ENCODE results near the gene RHOH. TPM values are rescaled to one million over a fixed set of nuclear protein-coding genes. Genes with fewer than 3 reads are reported as not detected.

RHOH gene
- total RNA-seq, 1 donor from 2014 or later: not detected

GRCh38 chr4:40225497-40225896 is 28.7 kb downstream of the RHOH start:
- H3K27me3 Mint-ChIP-seq (ENCODE audit: unreplicated experiment): no peaks in the 10 kb centered on the region
- no peak overlapping the region for H3K4me3 Mint-ChIP-seq (ENCODE audit: unreplicated experiment)
- H3K27ac Mint-ChIP-seq (ENCODE audit: unreplicated experiment): no peak overlapping the region
- no peaks in the 10 kb centered on the region for H3K4me1 Mint-ChIP-seq (ENCODE audit: unreplicated experiment)
- TF ChIP-seq CTCF (IDR thresholded peaks at IDR 0.05): no peak
- DNase-seq (ENCODE audit: extremely low spot score, unreplicated experiment): no peak
- peaks cover 14% of the 10 kb centered on the region for H3K9me3 Mint-ChIP-seq (ENCODE audit: unreplicated experiment)
- no peaks in the 10 kb centered on the region for H3K36me3 Mint-ChIP-seq (ENCODE audit: unreplicated experiment)

- no peaks in the 10 kb centered on the region for H3K27me3 Mint-ChIP-seq (ENCODE audit: unreplicated experiment)
- TF ChIP-seq CTCF (IDR thresholded peaks at IDR 0.05): no peak
- H3K9me3 Mint-ChIP-seq (ENCODE audit: unreplicated experiment): peaks cover 5% of the 10 kb centered on the region
- no peak for DNase-seq (ENCODE audit: extremely low spot score, unreplicated experiment)
- no peak overlapping the region for H3K4me3 Mint-ChIP-seq (ENCODE audit: unreplicated experiment)
- H3K27ac Mint-ChIP-seq (ENCODE audit: unreplicated experiment): no peak overlapping the region
- H3K36me3 Mint-ChIP-seq (ENCODE audit: unreplicated experiment): no peaks in the 10 kb centered on the region
- no peaks in the 10 kb centered on the region for H3K4me1 Mint-ChIP-seq (ENCODE audit: unreplicated experiment)
Measured at GRCh38 chr4:40227284-40227683, 30.5 kb downstream of the RHOH start.

- DNase-seq (ENCODE audit: extremely low spot score, unreplicated experiment): no peak
- no peaks in the 10 kb centered on the region for H3K4me1 Mint-ChIP-seq (ENCODE audit: unreplicated experiment)
- no peak overlapping the region for H3K4me3 Mint-ChIP-seq (ENCODE audit: unreplicated experiment)
- no peak overlapping the region for H3K27ac Mint-ChIP-seq (ENCODE audit: unreplicated experiment)
- no peaks in the 10 kb centered on the region for H3K36me3 Mint-ChIP-seq (ENCODE audit: unreplicated experiment)
- no peaks in the 10 kb centered on the region for H3K27me3 Mint-ChIP-seq (ENCODE audit: unreplicated experiment)
- no peaks in the 10 kb centered on the region for H3K9me3 Mint-ChIP-seq (ENCODE audit: unreplicated experiment)
- TF ChIP-seq CTCF (IDR thresholded peaks at IDR 0.05): peak; percentile 21
Measured at GRCh38 chr4:40228497-40229365, 31.9 kb downstream of the RHOH start.

GRCh38 chr4:40231316-40231863 is 34.6 kb downstream of the RHOH start:
- H3K9me3 Mint-ChIP-seq (ENCODE audit: unreplicated experiment): no peaks in the 10 kb centered on the region
- H3K27ac Mint-ChIP-seq (ENCODE audit: unreplicated experiment): no peak overlapping the region
- no peaks in the 10 kb centered on the region for H3K27me3 Mint-ChIP-seq (ENCODE audit: unreplicated experiment)
- no peak overlapping the region for H3K4me3 Mint-ChIP-seq (ENCODE audit: unreplicated experiment)
- H3K4me1 Mint-ChIP-seq (ENCODE audit: unreplicated experiment): no peaks in the 10 kb centered on the region
- H3K36me3 Mint-ChIP-seq (ENCODE audit: unreplicated experiment): no peaks in the 10 kb centered on the region
- no peak for DNase-seq (ENCODE audit: extremely low spot score, unreplicated experiment)
- TF ChIP-seq CTCF (IDR thresholded peaks at IDR 0.05): no peak

GRCh38 chr4:40232610-40233009 is 35.8 kb downstream of the RHOH start:
- Mint-ChIP-seq H3K4me1 (ENCODE audit: unreplicated experiment) (no peaks in the 10 kb centered on the region), H3K36me3 (ENCODE audit: unreplicated experiment) (no peaks in the 10 kb centered on the region), H3K27me3 (ENCODE audit: unreplicated experiment) (no peaks in the 10 kb centered on the region), H3K4me3 (ENCODE audit: unreplicated experiment) (no peak overlapping the region), H3K9me3 (ENCODE audit: unreplicated experiment) (no peaks in the 10 kb centered on the region), H3K27ac (ENCODE audit: unreplicated experiment) (no peak overlapping the region)
- no peak for TF ChIP-seq CTCF (IDR thresholded peaks at IDR 0.05)
- peak; percentile 5 for DNase-seq (ENCODE audit: extremely low spot score, unreplicated experiment)
